ENCODE measurements around the gene FAM83F.

DNA sequence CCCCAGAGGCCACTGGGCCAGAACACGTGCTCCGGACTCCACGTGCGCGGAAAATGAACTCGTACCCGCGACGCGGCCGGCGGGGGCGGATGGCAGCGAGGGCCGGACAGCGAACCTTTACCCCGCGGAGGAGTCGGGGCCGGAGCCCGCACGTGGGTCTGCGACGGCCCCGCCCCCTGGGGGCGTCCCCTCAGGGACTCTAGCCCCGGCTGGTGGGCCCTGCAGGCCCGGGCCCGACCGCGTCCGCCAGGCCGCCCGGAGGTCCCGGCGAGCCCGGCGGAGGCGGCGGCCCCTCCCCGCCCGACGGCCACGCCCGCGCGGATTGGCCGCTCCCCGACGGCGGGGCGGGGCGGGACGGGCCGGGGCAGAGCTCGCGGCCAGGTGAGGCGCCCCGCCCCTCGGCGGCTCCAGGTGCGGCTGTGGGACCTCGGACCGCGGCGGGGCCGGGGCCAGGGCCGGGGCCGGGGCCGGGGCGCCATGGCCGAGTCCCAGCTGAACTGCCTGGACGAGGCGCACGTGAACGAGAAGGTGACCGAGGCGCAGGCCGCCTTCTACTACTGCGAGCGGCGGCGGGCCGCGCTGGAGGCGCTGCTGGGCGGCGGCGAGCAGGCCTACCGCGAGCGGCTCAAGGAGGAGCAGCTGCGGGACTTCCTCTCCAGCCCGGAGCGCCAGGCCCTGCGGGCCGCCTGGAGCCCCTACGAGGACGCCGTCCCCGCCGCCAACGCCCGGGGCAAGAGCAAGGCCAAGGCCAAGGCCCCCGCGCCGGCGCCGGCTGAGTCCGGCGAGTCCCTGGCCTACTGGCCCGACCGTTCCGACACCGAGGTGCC, at the start of gene FAM83F:
- TF ChIP-seq, protein P1, sequence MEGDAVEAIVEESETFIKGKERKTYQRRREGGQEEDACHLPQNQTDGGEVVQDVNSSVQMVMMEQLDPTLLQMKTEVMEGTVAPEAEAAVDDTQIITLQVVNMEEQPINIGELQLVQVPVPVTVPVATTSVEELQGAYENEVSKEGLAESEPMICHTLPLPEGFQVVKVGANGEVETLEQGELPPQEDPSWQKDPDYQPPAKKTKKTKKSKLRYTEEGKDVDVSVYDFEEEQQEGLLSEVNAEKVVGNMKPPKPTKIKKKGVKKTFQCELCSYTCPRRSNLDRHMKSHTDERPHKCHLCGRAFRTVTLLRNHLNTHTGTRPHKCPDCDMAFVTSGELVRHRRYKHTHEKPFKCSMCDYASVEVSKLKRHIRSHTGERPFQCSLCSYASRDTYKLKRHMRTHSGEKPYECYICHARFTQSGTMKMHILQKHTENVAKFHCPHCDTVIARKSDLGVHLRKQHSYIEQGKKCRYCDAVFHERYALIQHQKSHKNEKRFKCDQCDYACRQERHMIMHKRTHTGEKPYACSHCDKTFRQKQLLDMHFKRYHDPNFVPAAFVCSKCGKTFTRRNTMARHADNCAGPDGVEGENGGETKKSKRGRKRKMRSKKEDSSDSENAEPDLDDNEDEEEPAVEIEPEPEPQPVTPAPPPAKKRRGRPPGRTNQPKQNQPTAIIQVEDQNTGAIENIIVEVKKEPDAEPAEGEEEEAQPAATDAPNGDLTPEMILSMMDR (IDR thresholded peaks at IDR 0.05): no peak
- TF ChIP-seq POLR2A (IDR thresholded peaks at IDR 0.05): no peak
